Measurements from ENCODE around the gene TBR1.

- TF ChIP-seq POLR2AphosphoS5 (IDR thresholded peaks at IDR 0.05; ENCODE audit: low read depth, low read length) = no peak
- no peak for TF ChIP-seq CTCF (IDR thresholded peaks at IDR 0.05)
- no peak for TF ChIP-seq MAX (IDR thresholded peaks at IDR 0.05; ENCODE audit: low read depth)
- TF ChIP-seq SIN3A (IDR thresholded peaks at IDR 0.05; ENCODE audit: borderline replicate concordance, low read depth, low read length) = no peak
- no peak for TF ChIP-seq EZH2phosphoT487 (IDR thresholded peaks at IDR 0.05; ENCODE audit: borderline replicate concordance, low read depth)
- no peak for TF ChIP-seq REST (IDR thresholded peaks at IDR 0.05; ENCODE audit: low read depth, low read length)
- TF ChIP-seq USF2 (IDR thresholded peaks at IDR 0.05; ENCODE audit: borderline replicate concordance, low read depth, low read length) = no peak
- no peak for TF ChIP-seq TEAD4 (IDR thresholded peaks at IDR 0.05; ENCODE audit: borderline replicate concordance, insufficient read depth)
- no peak for TF ChIP-seq TAF1 (IDR thresholded peaks at IDR 0.05; ENCODE audit: borderline replicate concordance, low read depth, low read length)
- TF ChIP-seq SMC3 (IDR thresholded peaks at IDR 0.05; ENCODE audit: low read depth, low read length) = no peak
Observed at GRCh38 chr2:161421686-161422085, 5.6 kb downstream of the TBR1 start.
